ENCODE measurements around the gene ARMCX6.
"Not testable (repeated sequence)": the region's sequence is repeated elsewhere in the genome, so short reads cannot be mapped to it uniquely, and the experiment has no call there.

Gene ARMCX6

GRCh38 chrX:101617211-101618191 lies at the start of gene ARMCX6:
TSS of gene ARMCX6 (minus strand) at chrX:101618000. CDS start at chrX:101616620, 1,380 bp downstream.
- peak; percentile 45 for DNase-seq (ENCODE audit: low read depth)

- DNase-seq (ENCODE audit: low read depth): peak; percentile 55
Measured at GRCh38 chrX:101659601-101660063, 41.8 kb upstream of the ARMCX6 start, which contains the start of gene ARMCX2. TSS of gene ARMCX2 (minus strand) at chrX:101659850. CDS start at chrX:101657588, 2,262 bp downstream.

GRCh38 chrX:101658661-101659491 lies 41.1 kb upstream of the ARMCX6 start:
- DNase-seq (ENCODE audit: low read depth): peak; percentile 33

GRCh38 chrX:101657495-101657894 lies 39.7 kb upstream of the ARMCX6 start:
- DNase-seq (ENCODE audit: low read depth): no peak

- DNase-seq (ENCODE audit: low read depth): no peak
Measured at GRCh38 chrX:101656817-101657216, 39.0 kb upstream of the ARMCX6 start.

GRCh38 chrX:101655534-101655933 lies 37.7 kb upstream of the ARMCX6 start:
- DNase-seq (ENCODE audit: low read depth): no peak

- DNase-seq (ENCODE audit: low read depth): not testable (repeated sequence)
Measured at GRCh38 chrX:101647716-101648115, 29.9 kb upstream of the ARMCX6 start.

GRCh38 chrX:101642093-101642492 lies 24.3 kb upstream of the ARMCX6 start:
- no peak for DNase-seq (ENCODE audit: low read depth)

GRCh38 chrX:101639583-101639982 lies 21.8 kb upstream of the ARMCX6 start:
- no peak for DNase-seq (ENCODE audit: low read depth)

GRCh38 chrX:101619364-101619763 lies 1.6 kb upstream of the ARMCX6 start:
- no peak for DNase-seq (ENCODE audit: low read depth)

- DNase-seq (ENCODE audit: low read depth): no peak
Measured at GRCh38 chrX:101605728-101606127, 12.1 kb downstream of the ARMCX6 start.

- no peak for DNase-seq (ENCODE audit: low read depth)
Measured at GRCh38 chrX:101605146-101605545, 12.7 kb downstream of the ARMCX6 start.

GRCh38 chrX:101602077-101602476 lies 15.7 kb downstream of the ARMCX6 start:
- DNase-seq (ENCODE audit: low read depth): peak; percentile 36

- not testable (repeated sequence) for DNase-seq (ENCODE audit: low read depth)
Measured at GRCh38 chrX:101599592-101599991, 18.2 kb downstream of the ARMCX6 start.

- peak; percentile 63 for DNase-seq (ENCODE audit: low read depth)
Measured at GRCh38 chrX:101595739-101596419, 21.9 kb downstream of the ARMCX6 start.
